T-helper 17 cell (primary cell): ENCODE measurements around the gene CD160. TPM values are rescaled to one million over a fixed set of nuclear protein-coding genes. Genes with fewer than 3 reads are reported as not detected.
A peak's percentile ranks its signal among the peaks of the same experiment; 100 is the strongest.

ENCODE experiments used
- ATAC-seq: fragments of 150-1000 bp; cut with Tn5 transposase; 2 replicates; pipeline ENCODE4 v1.10.0; 2021; ENCODE audit warnings: mild to moderate bottlenecking, moderate library complexity
- DNase-seq, 3 donors: peaks; one replicate each; pipeline versions ENCODE4 v3.0.0 to v3.0.0-alpha.2; 2020 to 2021
- H3K9me3 ChIP-seq: one replicate; pipeline ENCODE4 v1.7.0; 2013; ENCODE audit warnings: low read length, mild to moderate bottlenecking; ENCODE audit not compliant: control insufficient read depth, poor library complexity, severe bottlenecking
- H3K27ac Mint-ChIP-seq: one replicate; pipeline ENCODE4 v1.8.0; 2022; ENCODE audit warnings: mild to moderate bottlenecking, moderate library complexity, mixed read lengths
- H3K27me3 Mint-ChIP-seq: one replicate; pipeline ENCODE4 v1.8.0; 2022; ENCODE audit warnings: mixed read lengths
- H3K36me3 Mint-ChIP-seq: one replicate; pipeline ENCODE4 v1.8.0; 2022; ENCODE audit warnings: low read depth, mixed read lengths
- H3K4me1 Mint-ChIP-seq: one replicate; pipeline ENCODE4 v1.8.0; 2022; ENCODE audit warnings: mild to moderate bottlenecking, mixed read lengths
- H3K4me3 Mint-ChIP-seq: one replicate; pipeline ENCODE4 v1.8.0; 2022; ENCODE audit warnings: mild to moderate bottlenecking, moderate library complexity, mixed read lengths
- total RNA-seq, 4 donors: library from RNA in 2 of 4; stranded (reverse) in 2 of 4; gene quantifications; one replicate each; pipeline ENCODE4 v1.2.3 and lab custom pipeline; 2022 to 2026

CD160 gene
- total RNA-seq, 2 donors from 2014 or later: 0.20 TPM; not detected in 1

- ATAC-seq: no peak
- H3K36me3 Mint-ChIP-seq: peaks cover 5% of the 10 kb centered on the region
Observed at GRCh38 chr1:145773423-145773822, 54.1 kb downstream of the CD160 start.

GRCh38 chr1:145777357-145778145, 58.3 kb downstream of the CD160 start:
- H3K9me3 ChIP-seq: no peaks in the 10 kb centered on the region
- H3K4me1 Mint-ChIP-seq: peaks cover 11% of the 10 kb centered on the region
- H3K27me3 Mint-ChIP-seq: no peaks in the 10 kb centered on the region
- peaks cover 7% of the 10 kb centered on the region for H3K36me3 Mint-ChIP-seq
- no peak overlapping the region for H3K27ac Mint-ChIP-seq
- no peak overlapping the region for H3K4me3 Mint-ChIP-seq
- no peak for ATAC-seq
- DNase-seq: no peak

More at GRCh38 chr1:145773423-145773822, 54.1 kb downstream of the CD160 start:
- H3K9me3 ChIP-seq: no peaks in the 10 kb centered on the region
- Mint-ChIP-seq H3K27ac (peak overlapping the region; percentile 74), H3K4me1 (peaks cover 11% of the 10 kb centered on the region), H3K4me3 (no peak overlapping the region), H3K27me3 (no peaks in the 10 kb centered on the region)
- no peak for DNase-seq

GRCh38 chr1:145778146-145778540, 58.8 kb downstream of the CD160 start:
- Mint-ChIP-seq H3K27ac (no peak overlapping the region), H3K4me3 (no peak overlapping the region), H3K4me1 (peaks cover 11% of the 10 kb centered on the region), H3K36me3 (peaks cover 2% of the 10 kb centered on the region), H3K27me3 (no peaks in the 10 kb centered on the region)
- ATAC-seq: no peak
- no peaks in the 10 kb centered on the region for H3K9me3 ChIP-seq
- no peak for DNase-seq

- Mint-ChIP-seq H3K27ac (peak overlapping the region; percentile 75), H3K36me3 (peaks cover 8% of the 10 kb centered on the region), H3K27me3 (no peaks in the 10 kb centered on the region), H3K4me3 (no peak overlapping the region), H3K4me1 (peaks cover 24% of the 10 kb centered on the region)
- no peak for DNase-seq
- no peak for ATAC-seq
- no peaks in the 10 kb centered on the region for H3K9me3 ChIP-seq
Observed at GRCh38 chr1:145782272-145783099, 63.2 kb downstream of the CD160 start.

- no peaks in the 10 kb centered on the region for H3K27me3 Mint-ChIP-seq
- peaks cover 25% of the 10 kb centered on the region for H3K4me1 Mint-ChIP-seq
- DNase-seq (no peak), ATAC-seq (no peak)
- H3K9me3 ChIP-seq: no peaks in the 10 kb centered on the region
- peaks cover 10% of the 10 kb centered on the region for H3K36me3 Mint-ChIP-seq
- no peak overlapping the region for H3K4me3 Mint-ChIP-seq
- H3K27ac Mint-ChIP-seq: no peak overlapping the region
Observed at GRCh38 chr1:145784409-145784808, 65.1 kb downstream of the CD160 start.

- H3K4me3 Mint-ChIP-seq: no peak overlapping the region
- ATAC-seq: no peak
- H3K27me3 Mint-ChIP-seq: no peaks in the 10 kb centered on the region
- H3K27ac Mint-ChIP-seq: peak overlapping the region; percentile 71
- peaks cover 25% of the 10 kb centered on the region for H3K4me1 Mint-ChIP-seq
- no peaks in the 10 kb centered on the region for H3K9me3 ChIP-seq
- DNase-seq: no peak
- peaks cover 10% of the 10 kb centered on the region for H3K36me3 Mint-ChIP-seq
Observed at GRCh38 chr1:145785547-145785946, 66.2 kb downstream of the CD160 start.

GRCh38 chr1:145786271-145786670, 67.0 kb downstream of the CD160 start:
- ATAC-seq (no peak), DNase-seq (no peak)
- H3K4me3 Mint-ChIP-seq: no peak overlapping the region
- H3K4me1 Mint-ChIP-seq: peaks cover 25% of the 10 kb centered on the region
- no peaks in the 10 kb centered on the region for H3K9me3 ChIP-seq
- H3K27me3 Mint-ChIP-seq: no peaks in the 10 kb centered on the region
- peak overlapping the region; percentile 71 for H3K27ac Mint-ChIP-seq
- peaks cover 8% of the 10 kb centered on the region for H3K36me3 Mint-ChIP-seq

GRCh38 chr1:145788580-145788979, 69.3 kb downstream of the CD160 start:
- DNase-seq (no peak), ATAC-seq (no peak)
- H3K27ac Mint-ChIP-seq: peak overlapping the region; percentile 34
- H3K9me3 ChIP-seq: no peaks in the 10 kb centered on the region
- no peaks in the 10 kb centered on the region for H3K27me3 Mint-ChIP-seq
- H3K4me1 Mint-ChIP-seq: peaks cover 31% of the 10 kb centered on the region
- no peak overlapping the region for H3K4me3 Mint-ChIP-seq
- peaks cover 11% of the 10 kb centered on the region for H3K36me3 Mint-ChIP-seq

Other genes with a start within 250 kb of the CD160 start
- 10 to 100 TPM; 30.0 to 32.4 TPM for gene GPR89A, start 111.5 kb upstream of the CD160 start, total RNA-seq
- under 1 TPM in 1 of 2 donors, not detected in 1; 0.55 TPM for gene PDZK1, start 12.1 kb upstream of the CD160 start, total RNA-seq
- 10 to 100 TPM; 14.0 to 16.6 TPM for gene RNF115, start 104.6 kb downstream of the CD160 start, total RNA-seq
- 10 to 100 TPM; 19.3 to 25.1 TPM for gene POLR3C, start 104.7 kb downstream of the CD160 start, total RNA-seq
- gene NUDT17, start 126.1 kb downstream of the CD160 start, total RNA-seq: 1 to 10 TPM; 2.1 to 2.2 TPM
- gene PIAS3, start 139.6 kb downstream of the CD160 start, total RNA-seq: 10 to 100 TPM; 19.0 to 20.0 TPM
- gene ANKRD35, start 166.4 kb downstream of the CD160 start, total RNA-seq: not detected
- gene ITGA10, start 190.6 kb downstream of the CD160 start, total RNA-seq: 1 to 10 TPM in 1 of 2 donors, under 1 TPM in 1; 0.70 to 1.3 TPM
- gene PEX11B, start 199.2 kb downstream of the CD160 start, total RNA-seq: 10 to 100 TPM; 15.7 TPM
- 100 to 1,000 TPM; 126 to 130 TPM for gene RBM8A, start 208.0 kb downstream of the CD160 start, total RNA-seq
- 10 to 100 TPM; 36.6 to 44.1 TPM for gene LIX1L, start 238.5 kb downstream of the CD160 start, total RNA-seq
- gene ANKRD34A, start 245.1 kb downstream of the CD160 start, total RNA-seq: 1 to 10 TPM in 1 of 2 donors, under 1 TPM in 1; 0.70 to 1.7 TPM
- gene POLR3GL, start 245.2 kb downstream of the CD160 start, total RNA-seq: 10 to 100 TPM; 22.2 to 24.1 TPM